ENCODE measurements around the gene PLA2G6. TPM values are rescaled to one million over a fixed set of nuclear protein-coding genes. Genes with fewer than 3 reads are reported as not detected.
A peak's percentile ranks its signal among the peaks of the same experiment; 100 is the strongest.

PLA2G6 gene
- total and polyA plus RNA-seq, 2 of the 8 experiments (the other 6 are each of a cell fraction or from before 2014, with no cell fraction given): 13.2 to 21.0 TPM

DNA sequence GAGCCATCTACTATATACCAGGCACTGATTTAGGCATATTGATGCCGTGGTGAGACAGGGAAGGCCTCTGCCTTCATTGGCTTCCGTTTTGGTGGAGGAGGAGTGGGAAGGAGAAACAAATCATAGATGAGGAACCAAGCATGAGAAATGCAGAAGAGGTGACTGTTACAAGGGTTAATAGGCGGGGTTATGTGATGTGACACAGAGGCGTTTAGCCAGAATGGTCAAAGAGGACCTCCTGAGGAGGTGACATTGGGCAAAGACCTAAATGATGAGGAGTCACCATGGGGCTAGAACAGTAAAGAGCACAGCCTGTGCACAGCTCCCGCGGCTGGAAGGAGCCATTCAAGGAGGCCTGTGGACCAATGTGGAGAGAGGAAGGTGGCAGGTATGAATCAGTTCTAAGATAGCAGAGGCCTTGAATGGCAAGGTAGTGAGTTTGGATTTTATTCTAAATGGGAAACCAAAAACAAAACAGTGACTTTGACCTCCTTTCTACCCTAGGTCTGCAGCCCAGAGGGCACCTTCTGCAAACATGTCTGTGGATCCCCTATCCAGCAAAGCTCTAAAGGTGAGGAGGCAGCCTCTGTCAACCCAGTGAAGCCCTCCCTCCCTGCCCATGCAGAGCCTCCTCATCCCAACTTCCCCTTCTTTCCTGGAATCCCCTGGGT is 31.8 kb upstream of the PLA2G6 start:
- peaks cover 3% of the 10 kb centered on the region; the same call in 1 of the 2 replicates for H3K79me1 ChIP-seq (ENCODE audit: low read depth, low read length)
- H3K56ac ChIP-seq (replicated peaks; ENCODE audit: insufficient read length, low read depth, low read length): no peak overlapping the region
- no peak overlapping the region for H4K8ac ChIP-seq (ENCODE audit: extremely low read depth, insufficient read depth, low read length)
- H3K23me2 ChIP-seq (ENCODE audit: low read depth, low read length): peaks cover 6% of the 10 kb centered on the region; the same call in 1 of the 2 replicates
- CTCF ChIA-PET (ENCODE audit: partially characterized antibody): interaction anchor here (2.1 to 2.5 kb wide), 2 partner anchors 17 to 99 kb away, joined by 5 to 10 read pairs; no protein-coding TSS in a partner anchor
- FAIRE-seq (no peak), DNase-seq (ENCODE audit: low read depth in 1 of 2, low spot score in 2 of 2) (no peak)
- no peak overlapping the region for H3K23ac ChIP-seq (ENCODE audit: insufficient read length)
- H3K14ac ChIP-seq (ENCODE audit: insufficient read length): no peak overlapping the region
- no peak overlapping the region for H4K5ac ChIP-seq (ENCODE audit: insufficient read length, low read depth, low read length)
- peaks cover 7 to 20% of the 10 kb centered on the region in 2 experiments for H4K20me1 ChIP-seq (replicated peaks in 1 of 2; ENCODE audit: control insufficient read depth in 1 of 2, insufficient read depth in 2 of 2, low read length in 2 of 2)
- H3K79me2 ChIP-seq (ENCODE audit: control insufficient read depth in 1 of 2, insufficient read depth in 2 of 2, low read length in 2 of 2): peaks cover 0 to under 1% of the 10 kb centered on the region in 2 experiments; a peak in 1 of 4 replicates
- H3K36me3 ChIP-seq (ENCODE audit: control insufficient read depth in 2 of 4, insufficient read depth in 4 of 4, low read length in 3 of 4): no peaks in the 10 kb centered on the region
- peak overlapping the region; percentile 74 to 75; a peak in 3 of 4 replicates for H3K4me2 ChIP-seq (ENCODE audit: insufficient read depth in 1 of 2, low read depth in 2 of 2, low read length in 2 of 2)
- POLR2A ChIA-PET (ENCODE audit: partially characterized antibody): interaction anchor here (2.2 to 5.8 kb wide), 2 partner anchors 10 to 74 kb away, joined by 7 to 65 read pairs; partner anchors contain the start of gene MAFF
- no peak overlapping the region for H3K9ac ChIP-seq (replicated peaks in 1 of 4; ENCODE audit: extremely low read depth in 1 of 4, low read depth in 3 of 4, low read length in 3 of 4)
- H2AFZ ChIP-seq (ENCODE audit: low read length): no peak overlapping the region
- peaks cover 5 to 19% (median 10%) of the 10 kb centered on the region in 4 experiments for H3K4me1 ChIP-seq (replicated peaks in 1 of 4; ENCODE audit: control insufficient read depth in 3 of 4, insufficient read depth in 4 of 4, low read length in 3 of 4)
- no peak overlapping the region for H3K27ac ChIP-seq (ENCODE audit: low read depth, low read length)
- no peak overlapping the region for H2BK120ac ChIP-seq (replicated peaks; ENCODE audit: low read depth, low read length)
- no peak overlapping the region for H2AK5ac ChIP-seq (ENCODE audit: low read depth, low read length)
- WGBS, 2 experiments (ENCODE audit: extremely low coverage in 1 of 2, insufficient coverage in 1 of 2, insufficient read length in 1 of 2, insufficient replicate concordance in 2 of 2, low coverage in 1 of 2, low lambda C conversion rate in 2 of 2, missing lambda C conversion rate in 1 of 2): 89% methylated on average over 6 of the region's 6 CpGs; no CpG with 5 or more reads in 1 of the 2 experiments
- no peak overlapping the region for H2BK12ac ChIP-seq (ENCODE audit: low read depth, low read length)
- H2BK5ac ChIP-seq (ENCODE audit: low read depth, low read length): no peak overlapping the region
- H3K9me3 ChIP-seq (ENCODE audit: insufficient read depth in 2 of 2, low read depth in 1 of 2, low read length in 1 of 2): no peaks in the 10 kb centered on the region
- no peak overlapping the region for H4K91ac ChIP-seq (replicated peaks; ENCODE audit: insufficient read length, low read length)
- H3K18ac ChIP-seq (ENCODE audit: extremely low read depth, low read length): no peak overlapping the region
- 0 out of 2 replicates have a peak overlapping the region, but pooled peaks have one; percentile 34 for H2BK20ac ChIP-seq (ENCODE audit: low read length)
- H3K4ac ChIP-seq (replicated peaks; ENCODE audit: insufficient read length, low read depth, low read length): no peak overlapping the region
- H3K4me3 ChIP-seq (ENCODE audit: extremely low read depth in 1 of 4, insufficient read depth in 2 of 4, low read depth in 3 of 4, low read length in 4 of 4): peak overlapping the region in 1 of 4 experiments; percentile 57; a peak in 2 of 8 replicates
- no peak overlapping the region for H2BK15ac ChIP-seq (ENCODE audit: low read length)
- peaks cover 0 to 16% (median 13%) of the 10 kb centered on the region in 4 experiments; a peak in 5 of 7 replicates for H3K27me3 ChIP-seq (replicated peaks in 1 of 4; ENCODE audit: control insufficient read depth in 3 of 4, extremely low read depth in 1 of 4, insufficient read depth in 3 of 4, low read length in 3 of 4)
- TF ChIP-seq RXRA (IDR thresholded peaks at IDR 0.05; ENCODE audit: insufficient read depth, low read depth, low read length): no peak
- TF ChIP-seq POLR2AphosphoS5 (IDR thresholded peaks at IDR 0.05; ENCODE audit: low read depth, low read length): no peak
- no peak for TF ChIP-seq TBP (IDR thresholded peaks at IDR 0.05; ENCODE audit: low read depth, low read length)
- no peak for TF ChIP-seq KDM5A (IDR thresholded peaks at IDR 0.05; ENCODE audit: low read length)
- no peak for TF ChIP-seq SAP30 (IDR thresholded peaks at IDR 0.05; ENCODE audit: insufficient read depth, insufficient replicate concordance, low read length)
- no peak for TF ChIP-seq PHF8 (conservative IDR thresholded peaks at IDR 0.05; ENCODE audit: low read depth, low read length)
- TF ChIP-seq, protein P1, sequence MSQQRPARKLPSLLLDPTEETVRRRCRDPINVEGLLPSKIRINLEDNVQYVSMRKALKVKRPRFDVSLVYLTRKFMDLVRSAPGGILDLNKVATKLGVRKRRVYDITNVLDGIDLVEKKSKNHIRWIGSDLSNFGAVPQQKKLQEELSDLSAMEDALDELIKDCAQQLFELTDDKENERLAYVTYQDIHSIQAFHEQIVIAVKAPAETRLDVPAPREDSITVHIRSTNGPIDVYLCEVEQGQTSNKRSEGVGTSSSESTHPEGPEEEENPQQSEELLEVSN (IDR thresholded peaks at IDR 0.05): no peak
- no peak for TF ChIP-seq CREB1 (IDR thresholded peaks at IDR 0.05)
- no peak for TF ChIP-seq JUN (IDR thresholded peaks at IDR 0.05; ENCODE audit: low read depth, low read length)
